HUES64 (cell line): ENCODE results near the gene FAM20C.

Experiments
- H3K27ac ChIP-seq: 2 replicates; pipeline ENCODE4 v1.7.0; 2013; ENCODE audit warnings: low read depth, low read length, inconsistent platforms
- H3K27me3 ChIP-seq: 2 replicates; pipeline ENCODE4 v1.6.1; 2013; ENCODE audit warnings: mild to moderate bottlenecking, low read length; ENCODE audit not compliant: insufficient read depth
- H3K36me3 ChIP-seq: 2 replicates; pipeline ENCODE4 v1.6.1; 2013; ENCODE audit warnings: mild to moderate bottlenecking, low read length; ENCODE audit not compliant: insufficient read depth
- H3K4me1 ChIP-seq: 2 replicates; pipeline ENCODE4 v1.6.1; 2013; ENCODE audit warnings: mild to moderate bottlenecking, low read length, moderate library complexity; ENCODE audit not compliant: insufficient read depth
- H3K4me3 ChIP-seq: 2 replicates; pipeline ENCODE4 v1.5.1; 2013; ENCODE audit warnings: mild to moderate bottlenecking, low read length, moderate library complexity
- H3K9ac ChIP-seq: 2 replicates; pipeline ENCODE4 v1.6.1; 2013; ENCODE audit warnings: mild to moderate bottlenecking, low read depth, low read length
- H3K9me3 ChIP-seq: 2 replicates; pipeline ENCODE4 v1.6.1; 2013; ENCODE audit warnings: low read depth, low read length; ENCODE audit not compliant: insufficient read depth
- WGBS: fragments of 150-250, 120-280 bp; methylation state at CpG from one replicate; pipeline ENCODE4 v1.1.7; 2013; ENCODE audit warnings: missing lambda C conversion rate; 5-methylcytosine and 5-hydroxymethylcytosine counted together

Gene FAM20C

GRCh38 chr7:276230-276835, 84.0 kb downstream of the FAM20C start:
- peaks cover 40% of the 10 kb centered on the region for H3K9me3 ChIP-seq
- H3K27ac ChIP-seq = no peak overlapping the region
- H3K36me3 ChIP-seq = no peaks in the 10 kb centered on the region
- no peak overlapping the region for H3K9ac ChIP-seq
- no peak overlapping the region for H3K4me3 ChIP-seq
- H3K4me1 ChIP-seq = no peaks in the 10 kb centered on the region
- no peaks in the 10 kb centered on the region for H3K27me3 ChIP-seq
- WGBS = 82% methylated on average over 10 of the region's 10 CpGs

GRCh38 chr7:277228-277627, 84.9 kb downstream of the FAM20C start:
- Histone ChIP-seq H3K9me3 (peaks cover 40% of the 10 kb centered on the region), H3K27me3 (no peaks in the 10 kb centered on the region), H3K36me3 (no peaks in the 10 kb centered on the region), H3K9ac (no peak overlapping the region), H3K27ac (no peak overlapping the region), H3K4me1 (no peaks in the 10 kb centered on the region), H3K4me3 (no peak overlapping the region)
- 84% methylated on average over 4 of the region's 4 CpGs for WGBS

- H3K36me3 ChIP-seq = no peaks in the 10 kb centered on the region
- no peaks in the 10 kb centered on the region for H3K27me3 ChIP-seq
- no peaks in the 10 kb centered on the region for H3K4me1 ChIP-seq
- H3K4me3 ChIP-seq = no peak overlapping the region
- no peak overlapping the region for H3K27ac ChIP-seq
- 92% methylated on average over 4 of the region's 5 CpGs for WGBS
- H3K9me3 ChIP-seq = peaks cover 35% of the 10 kb centered on the region
- no peak overlapping the region for H3K9ac ChIP-seq
Observed at GRCh38 chr7:278081-278480, 85.7 kb downstream of the FAM20C start.

- H3K9me3 ChIP-seq = peaks cover 28% of the 10 kb centered on the region
- WGBS = 86% methylated on average over 10 of the region's 10 CpGs
- H3K4me1 ChIP-seq = no peaks in the 10 kb centered on the region
- H3K36me3 ChIP-seq = no peaks in the 10 kb centered on the region
- H3K9ac ChIP-seq = no peak overlapping the region
- no peak overlapping the region for H3K4me3 ChIP-seq
- no peak overlapping the region for H3K27ac ChIP-seq
- no peaks in the 10 kb centered on the region for H3K27me3 ChIP-seq
Observed at GRCh38 chr7:279821-280220, 87.5 kb downstream of the FAM20C start.

- H3K27me3 ChIP-seq = no peaks in the 10 kb centered on the region; the same call in 1 of the 2 replicates
- no peaks in the 10 kb centered on the region for H3K36me3 ChIP-seq
- no peak overlapping the region for H3K27ac ChIP-seq
- H3K9ac ChIP-seq = no peak overlapping the region
- WGBS = 88% methylated on average over 11 of the region's 11 CpGs
- H3K9me3 ChIP-seq = peaks cover 22% of the 10 kb centered on the region
- no peaks in the 10 kb centered on the region for H3K4me1 ChIP-seq
- H3K4me3 ChIP-seq = no peak overlapping the region
Observed at GRCh38 chr7:280461-280860, 88.1 kb downstream of the FAM20C start.

- Histone ChIP-seq H3K36me3 (no peaks in the 10 kb centered on the region), H3K4me1 (no peaks in the 10 kb centered on the region), H3K9me3 (peaks cover 10% of the 10 kb centered on the region), H3K4me3 (no peak overlapping the region), H3K27ac (no peak overlapping the region), H3K9ac (no peak overlapping the region), H3K27me3 (no peaks in the 10 kb centered on the region; the same call in 1 of the 2 replicates)
- 94% methylated on average over 8 of the region's 8 CpGs for WGBS
Observed at GRCh38 chr7:281637-282036, 89.3 kb downstream of the FAM20C start.

GRCh38 chr7:282621-283020, 90.2 kb downstream of the FAM20C start:
- Histone ChIP-seq H3K4me1 (no peaks in the 10 kb centered on the region), H3K27ac (no peak overlapping the region), H3K4me3 (no peak overlapping the region), H3K9me3 (peaks cover 2% of the 10 kb centered on the region; the same call in 1 of the 2 replicates), H3K36me3 (no peaks in the 10 kb centered on the region), H3K27me3 (no peaks in the 10 kb centered on the region; the same call in 1 of the 2 replicates), H3K9ac (no peak overlapping the region)
- 94% methylated on average over 25 of the region's 25 CpGs for WGBS

GRCh38 chr7:284762-285722, 92.7 kb downstream of the FAM20C start:
- Histone ChIP-seq H3K9ac (no peak overlapping the region), H3K9me3 (no peaks in the 10 kb centered on the region), H3K27me3 (peaks cover 22% of the 10 kb centered on the region), H3K36me3 (no peaks in the 10 kb centered on the region), H3K4me1 (no peaks in the 10 kb centered on the region), H3K27ac (no peak overlapping the region), H3K4me3 (no peak overlapping the region)
- WGBS = 90% methylated on average over 37 of the region's 37 CpGs

- 82% methylated on average over 16 of the region's 16 CpGs for WGBS
- no peak overlapping the region for H3K4me3 ChIP-seq
- no peaks in the 10 kb centered on the region for H3K9me3 ChIP-seq
- no peaks in the 10 kb centered on the region for H3K4me1 ChIP-seq
- no peak overlapping the region for H3K9ac ChIP-seq
- H3K27me3 ChIP-seq = peaks cover 29% of the 10 kb centered on the region
- H3K36me3 ChIP-seq = no peaks in the 10 kb centered on the region
- no peak overlapping the region for H3K27ac ChIP-seq
Observed at GRCh38 chr7:285731-286130, 93.4 kb downstream of the FAM20C start.

- no peak overlapping the region for H3K27ac ChIP-seq
- peaks cover 33% of the 10 kb centered on the region for H3K27me3 ChIP-seq
- H3K4me3 ChIP-seq = no peak overlapping the region
- H3K36me3 ChIP-seq = no peaks in the 10 kb centered on the region
- 93% methylated on average over 18 of the region's 18 CpGs for WGBS
- no peak overlapping the region for H3K9ac ChIP-seq
- no peaks in the 10 kb centered on the region for H3K4me1 ChIP-seq
- no peaks in the 10 kb centered on the region for H3K9me3 ChIP-seq
Observed at GRCh38 chr7:286266-286665, 93.9 kb downstream of the FAM20C start.

GRCh38 chr7:288671-289101, 96.3 kb downstream of the FAM20C start:
- H3K27me3 ChIP-seq = peaks cover 55% of the 10 kb centered on the region
- no peaks in the 10 kb centered on the region for H3K9me3 ChIP-seq
- H3K4me1 ChIP-seq = no peaks in the 10 kb centered on the region
- WGBS = 90% methylated on average over 14 of the region's 14 CpGs
- no peak overlapping the region for H3K27ac ChIP-seq
- no peak overlapping the region for H3K9ac ChIP-seq
- no peak overlapping the region for H3K4me3 ChIP-seq
- no peaks in the 10 kb centered on the region for H3K36me3 ChIP-seq
